HG02623 (cell line): ENCODE data around the gene DTNA.
"Not testable (repeated sequence)": the region's sequence is repeated elsewhere in the genome, so short reads cannot be mapped to it uniquely, and the experiment has no call there.

Source experiments
- ATAC-seq: cut with Tn5 transposase; IDR thresholded peaks from one replicate; pipeline ENCODE4 v1.9.1; 2021; ENCODE audit warnings: moderate library complexity; ENCODE audit not compliant: unreplicated experiment

DTNA gene

GRCh38 chr18:34720220-34720619 lies 10.1 kb downstream of the DTNA start:
- no peak for ATAC-seq

GRCh38 chr18:34723143-34723542 lies 13.0 kb downstream of the DTNA start:
- no peak for ATAC-seq

- not testable (repeated sequence) for ATAC-seq
Observed at GRCh38 chr18:34725737-34726136, 15.6 kb downstream of the DTNA start.

GRCh38 chr18:34726286-34727004 lies 16.3 kb downstream of the DTNA start:
- no peak for ATAC-seq

- ATAC-seq = peak; percentile 58
Observed at GRCh38 chr18:34729264-34729663, 19.2 kb downstream of the DTNA start.

GRCh38 chr18:34729740-34730355 lies 19.8 kb downstream of the DTNA start:
- ATAC-seq = no peak

- ATAC-seq = no peak
Observed at GRCh38 chr18:34730774-34731173, 20.7 kb downstream of the DTNA start.

GRCh38 chr18:34734056-34734455 lies 24.0 kb downstream of the DTNA start:
- ATAC-seq = no peak

GRCh38 chr18:34734526-34734925 lies 24.4 kb downstream of the DTNA start:
- not testable (repeated sequence) for ATAC-seq

GRCh38 chr18:34738175-34738894 lies 28.2 kb downstream of the DTNA start:
- no peak for ATAC-seq

- no peak for ATAC-seq
Observed at GRCh38 chr18:34740101-34740500, 30.0 kb downstream of the DTNA start.

GRCh38 chr18:34740724-34741123 lies 30.6 kb downstream of the DTNA start:
- ATAC-seq = no peak

- no peak for ATAC-seq
Observed at GRCh38 chr18:34741401-34741800, 31.3 kb downstream of the DTNA start.

GRCh38 chr18:34742891-34743341 lies 32.8 kb downstream of the DTNA start:
- no peak for ATAC-seq

GRCh38 chr18:34744569-34744968 lies 34.5 kb downstream of the DTNA start:
- ATAC-seq = no peak

- ATAC-seq = no peak
Observed at GRCh38 chr18:34746614-34747013, 36.5 kb downstream of the DTNA start.

- ATAC-seq = no peak
Observed at GRCh38 chr18:34749721-34750120, 39.6 kb downstream of the DTNA start.

GRCh38 chr18:34752056-34752455 lies 42.0 kb downstream of the DTNA start:
- no peak for ATAC-seq

GRCh38 chr18:34754300-34754699 lies 44.2 kb downstream of the DTNA start:
- no peak for ATAC-seq

- no peak for ATAC-seq
Observed at GRCh38 chr18:34757666-34758065, 47.6 kb downstream of the DTNA start.

GRCh38 chr18:34758378-34758948 lies 48.4 kb downstream of the DTNA start:
- ATAC-seq = no peak

- ATAC-seq = no peak
Observed at GRCh38 chr18:34760444-34760843, 50.3 kb downstream of the DTNA start.
